Suppressor macrophage treated with lipopolysaccharide for 1 hour (primary cell): ENCODE results near the gene GJA8.
"Not testable (repeated sequence)": the region's sequence is repeated elsewhere in the genome, so short reads cannot be mapped to it uniquely, and the experiment has no call there.

Source experiments
- DNase-seq, 3 donors: peaks; one replicate each; pipeline ENCODE4 v3.0.0-alpha.2; 2020 to 2022

Gene GJA8

GRCh38 chr1:147902253-147902845, at the start of gene GJA8:
Gene GJA8, plus strand, starts transcription at chr1:147902795. Its CDS starts 5,161 bp downstream, at chr1:147907956.
- DNase-seq: no peak

- DNase-seq: no peak
These were observed 49.2 kb upstream of the GJA8 start for GRCh38 chr1:147853391-147853790.

- not testable (repeated sequence) for DNase-seq
These were observed 47.6 kb upstream of the GJA8 start for GRCh38 chr1:147854989-147855388.

GRCh38 chr1:147855996-147856395, 46.6 kb upstream of the GJA8 start:
- not testable (repeated sequence) for DNase-seq

- DNase-seq: not testable (repeated sequence)
These were observed 35.4 kb upstream of the GJA8 start for GRCh38 chr1:147867204-147867603.

- no peak for DNase-seq
These were observed 24.6 kb upstream of the GJA8 start for GRCh38 chr1:147878022-147878421.

GRCh38 chr1:147879911-147880310, 22.7 kb upstream of the GJA8 start:
- no peak for DNase-seq

GRCh38 chr1:147882535-147882934, 20.1 kb upstream of the GJA8 start:
- no peak for DNase-seq

- DNase-seq: peak; percentile 79 to 91 (median 80)
These were observed 12.3 kb upstream of the GJA8 start for GRCh38 chr1:147890177-147890790.

GRCh38 chr1:147891088-147891487, 11.5 kb upstream of the GJA8 start:
- no peak for DNase-seq

GRCh38 chr1:147892216-147892615, 10.4 kb upstream of the GJA8 start:
- DNase-seq: peak in 2 of 3 donors; percentile 17 to 19

GRCh38 chr1:147892731-147893214, 9.8 kb upstream of the GJA8 start:
- DNase-seq: peak; percentile 59 to 72 (median 65)

- no peak for DNase-seq
These were observed 7.5 kb upstream of the GJA8 start for GRCh38 chr1:147895123-147895522.

GRCh38 chr1:147897029-147897752, 5.4 kb upstream of the GJA8 start:
- no peak for DNase-seq

GRCh38 chr1:147897789-147898188, 4.8 kb upstream of the GJA8 start:
- DNase-seq: no peak

GRCh38 chr1:147904726-147905125, 2.1 kb downstream of the GJA8 start:
- DNase-seq: no peak

- DNase-seq: no peak
These were observed 5.4 kb downstream of the GJA8 start for GRCh38 chr1:147907786-147908509.

GRCh38 chr1:147912553-147912952, 10.0 kb downstream of the GJA8 start:
- DNase-seq: no peak

- DNase-seq: no peak
These were observed 10.9 kb downstream of the GJA8 start for GRCh38 chr1:147913362-147913942.

- DNase-seq: peak; percentile 63 to 74 (median 64)
These were observed 17.3 kb downstream of the GJA8 start for GRCh38 chr1:147919896-147920295.

GRCh38 chr1:147924813-147925212, 22.2 kb downstream of the GJA8 start:
- peak in 2 of 3 donors; percentile 7 to 16 for DNase-seq

- DNase-seq: not testable (repeated sequence)
These were observed 24.6 kb downstream of the GJA8 start for GRCh38 chr1:147927215-147927614.

GRCh38 chr1:147927689-147928088, 25.1 kb downstream of the GJA8 start:
- DNase-seq: not testable (repeated sequence)
